Epithelial cell of umbilical artery (primary cell): Measurements from ENCODE around the gene DEPDC7. TPM values are rescaled to one million over a fixed set of nuclear protein-coding genes. Genes with fewer than 3 reads are reported as not detected.

Experiments used
- total RNA-seq: library from RNA; depleted of rRNA; stranded (reverse); fragments of >200 nt; gene quantifications from 2 replicates; pipeline ENCODE4 v1.2.3, GENCODE V29; 2014

The DEPDC7 gene
- 0.32 and 0.91 TPM in 2 replicates for total RNA-seq

GRCh38 chr11:33015621-33016551 is at the start of gene DEPDC7:
Gene DEPDC7, plus strand, starts transcription at chr11:33015878. Its CDS starts 78 bp downstream, at chr11:33015956.

DNA sequence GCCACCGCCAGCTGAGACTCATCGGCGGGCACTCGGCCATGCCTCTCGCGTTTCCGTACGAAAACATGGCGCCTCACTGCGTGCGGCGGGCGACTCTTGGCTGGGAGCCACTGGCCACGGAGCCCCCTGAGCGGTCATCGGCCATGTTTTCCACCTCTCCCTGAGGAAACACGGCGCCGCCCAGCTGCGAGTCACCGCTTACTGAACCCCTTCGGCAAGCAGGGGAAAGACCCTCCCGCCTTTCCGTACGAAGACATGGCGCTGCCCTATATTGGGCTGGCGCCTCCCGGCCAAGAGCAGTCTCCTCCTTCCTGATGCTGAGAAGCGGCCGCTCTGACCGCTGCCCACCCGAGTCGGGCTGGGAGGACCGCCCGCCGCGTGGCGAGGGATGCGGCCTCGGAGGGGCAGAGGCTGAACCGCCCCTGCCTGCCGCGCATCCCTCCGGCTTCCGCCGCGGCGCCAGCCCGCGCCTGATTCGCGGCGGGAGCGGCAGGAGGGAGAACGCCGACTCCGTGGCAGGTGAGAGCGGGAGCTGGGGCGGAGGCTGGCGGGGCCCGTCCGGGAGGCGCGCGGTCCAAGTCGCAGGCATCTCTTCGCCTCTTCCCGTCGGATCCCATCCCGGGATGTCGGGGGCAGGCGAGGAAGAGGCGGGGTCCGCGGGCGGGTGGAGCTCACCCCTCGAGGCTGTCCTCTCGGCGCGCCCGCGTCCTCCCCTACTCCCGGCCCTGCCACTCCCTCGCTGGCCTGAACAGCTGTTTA is 23.8 kb downstream of the DEPDC7 start, which contains the start of gene TCP11L1:
TCP11L1 (plus strand) TSS at position 299 of the 759 bp plus-strand sequence. CDS start 4,202 bp downstream, outside the sequence.

Other genes with a start within 250 kb of the DEPDC7 start
- gene CCDC73, start 221.2 kb upstream of the DEPDC7 start, total RNA-seq: not detected in 2 replicates
- under 0.01 and 0.15 TPM in 2 replicates for gene PRRG4, start 186.0 kb upstream of the DEPDC7 start, total RNA-seq
- gene QSER1, start 123.1 kb upstream of the DEPDC7 start, total RNA-seq: 14.1 and 14.6 TPM in 2 replicates
- gene TCP11L1, start 23.7 kb downstream of the DEPDC7 start, total RNA-seq: 11.2 and 12.3 TPM in 2 replicates
- 33.1 and 33.4 TPM in 2 replicates for gene CSTF3, start 145.6 kb downstream of the DEPDC7 start, total RNA-seq
- gene HIPK3, start 241.5 kb downstream of the DEPDC7 start, total RNA-seq: 55.0 and 59.1 TPM in 2 replicates